GM18951 (cell line): ENCODE results near the gene CGB2.

Experiments used
- POLR2A ChIP-seq: IDR thresholded peaks from 4 replicates; pipeline ENCODE4 v1.6.1; 2011; ENCODE audit warnings: mild to moderate bottlenecking; ENCODE audit not compliant: insufficient read length, insufficient read depth; ENCODE audit errors: extremely low read depth
- in situ Hi-C: fragments of 300-500 bp; cut with MboI; formaldehyde crosslinking; loops from one replicate; pipeline ENCODE4 v1.12.0; 2022; ENCODE audit warnings: low sequenced_read_pairs, mixed read lengths, inconsistent platforms; ENCODE audit not compliant: unreplicated experiment

Gene CGB2

DNA sequence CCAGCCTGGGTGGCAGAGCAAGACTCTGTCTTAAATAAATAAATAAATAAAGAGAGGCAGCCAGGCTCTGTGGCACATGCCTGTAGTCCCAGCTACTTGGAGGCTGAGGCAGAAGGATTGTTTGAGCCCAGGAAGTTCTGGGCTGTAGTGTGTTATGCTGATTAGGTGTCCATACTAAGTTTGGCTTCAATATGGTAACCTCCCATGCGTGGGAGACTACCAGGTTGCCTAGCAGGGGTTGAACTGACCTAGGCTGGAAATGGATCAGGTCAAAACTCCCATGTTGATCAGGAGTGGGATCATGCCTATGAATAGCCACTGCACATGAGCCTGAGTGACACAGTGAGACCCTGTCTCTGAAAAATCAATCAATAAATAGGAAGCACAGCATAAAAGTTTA, 49.6 kb downstream of the CGB2 start:
- in situ Hi-C loops = no loop called here

More for the DNA sequence above, 49.6 kb downstream of the CGB2 start:
- TF ChIP-seq POLR2A = no peak
